ENCODE results near the gene RPP38. TPM values are rescaled to one million over a fixed set of nuclear protein-coding genes. Genes with fewer than 3 reads are reported as not detected.

The RPP38 gene
- total and polyA plus RNA-seq, 2 of the 4 experiments (the other 2 are of a cell fraction), result 12.4 to 19.0 TPM

- Histone ChIP-seq H2BK20ac (ENCODE audit: low read depth, low read length) (no peak overlapping the region), H3K4ac (ENCODE audit: low read depth, low read length) (no peak overlapping the region), H3K9me3 (ENCODE audit: control insufficient read depth, insufficient read depth, low read length) (no peaks in the 10 kb centered on the region), H4K8ac (ENCODE audit: low read depth in 2 of 2, low read length in 2 of 2) (no peak overlapping the region), H3K27me3 (ENCODE audit: control insufficient read depth, insufficient read depth, low read length) (no peaks in the 10 kb centered on the region), H3K4me3 (ENCODE audit: insufficient read depth, low read depth, low read length) (no peak overlapping the region), H2AK5ac (ENCODE audit: low read depth, low read length) (no peak overlapping the region), H2BK120ac (ENCODE audit: low read depth, low read length) (no peak overlapping the region), H2AK9ac (replicated peaks; ENCODE audit: low read depth, low read length, poor library complexity) (no peak overlapping the region), H2BK15ac (ENCODE audit: low read depth, low read length) (no peak overlapping the region), H3K18ac (ENCODE audit: low read depth, low read length) (no peak overlapping the region), H4K91ac (ENCODE audit: insufficient read depth, low read depth, low read length) (no peak overlapping the region), H4K20me1 (ENCODE audit: insufficient read depth, low read length) (no peaks in the 10 kb centered on the region; the same call in 1 of the 2 replicates), H3K56ac (ENCODE audit: extremely low read depth, insufficient read depth, low read length) (no peak overlapping the region), H3K9ac (ENCODE audit: low read depth, low read length) (no peak overlapping the region), H4K5ac (ENCODE audit: low read depth, low read length) (no peak overlapping the region), H3K79me1 (ENCODE audit: low read depth in 1 of 2, low read length in 2 of 2) (peaks cover 27 to 48% of the 10 kb centered on the region in 2 experiments), H3K9me1 (ENCODE audit: insufficient read depth, low read length) (peaks cover 4% of the 10 kb centered on the region; the same call in 1 of the 2 replicates), H3K4me2 (ENCODE audit: low read depth, low read length) (no peak overlapping the region), H2BK5ac (ENCODE audit: low read depth, low read length, poor library complexity, severe bottlenecking) (no peak overlapping the region), H3K36me3 (ENCODE audit: control insufficient read depth, insufficient read depth, low read length) (peaks cover 14% of the 10 kb centered on the region), H3K23ac (ENCODE audit: low read depth, low read length) (no peak overlapping the region), H2AFZ (replicated peaks; ENCODE audit: low read length, poor library complexity) (no peak overlapping the region), H3K4me1 (ENCODE audit: control insufficient read depth, insufficient read depth, low read length) (no peaks in the 10 kb centered on the region; the same call in 1 of the 2 replicates), H3K14ac (replicated peaks; ENCODE audit: low read depth, low read length) (no peak overlapping the region), H3K27ac (ENCODE audit: insufficient read depth, low read length) (no peak overlapping the region)
- POLR2A ChIA-PET (ENCODE audit: unreplicated experiment), result no interaction called here
- CTCF ChIA-PET, result interaction anchor here (1.1 kb wide), 1 partner anchor 150 kb away, joined by 3 read pairs; no protein-coding TSS in a partner anchor
- dilution Hi-C loops (cut with HindIII; ENCODE audit: low sequenced_read_pairs, unreplicated experiment), result no loop called here
- intact Hi-C loops (cut with micrococcal nuclease), result loop anchor here (10.0 kb wide), 3 partner anchors 225 to 585 kb away; partner anchors contain the start of genes CDNF, HSPA14, MSANTD7 and SUV39H2
- no peak for ATAC-seq (ENCODE audit: low read depth)
- in situ Hi-C loops (cut with MboI; ENCODE audit: low sequenced_read_pairs), result loop anchor here (25.0 kb wide), 1 partner anchor 588 kb away; no protein-coding TSS in a partner anchor
- no TSS peak for BruUV-seq (replicated peaks)
- no peak for TF ChIP-seq BHLHE40 (IDR thresholded peaks at IDR 0.05; ENCODE audit: low read depth, low read length)
- DNase-seq, result no peak
- WGBS, 2 experiments (ENCODE audit: extremely low coverage in 2 of 2, insufficient read length in 1 of 2), result 100% methylated on average over 2 of the region's 4 CpGs; no CpG with 5 or more reads in 1 of the 2 experiments
Observed at GRCh38 chr10:15099886-15100285, 2.7 kb downstream of the RPP38 start.
